Stimulated activated CD8-positive, alpha-beta memory T cell treated with anti-CD3 and anti-CD28 coated beads, Interleukin-12 subunit alpha, Interleukin-12 subunit beta, amount 100 ng/mL, for 4 hours (primary cell): ENCODE data around the gene PHF2.
A peak's percentile ranks its signal among the peaks of the same experiment; 100 is the strongest.

Experiments
- DNase-seq: peaks from one replicate; pipeline ENCODE4 v3.0.0-alpha.2; 2020; ENCODE audit warnings: low read depth

Gene PHF2

DNA sequence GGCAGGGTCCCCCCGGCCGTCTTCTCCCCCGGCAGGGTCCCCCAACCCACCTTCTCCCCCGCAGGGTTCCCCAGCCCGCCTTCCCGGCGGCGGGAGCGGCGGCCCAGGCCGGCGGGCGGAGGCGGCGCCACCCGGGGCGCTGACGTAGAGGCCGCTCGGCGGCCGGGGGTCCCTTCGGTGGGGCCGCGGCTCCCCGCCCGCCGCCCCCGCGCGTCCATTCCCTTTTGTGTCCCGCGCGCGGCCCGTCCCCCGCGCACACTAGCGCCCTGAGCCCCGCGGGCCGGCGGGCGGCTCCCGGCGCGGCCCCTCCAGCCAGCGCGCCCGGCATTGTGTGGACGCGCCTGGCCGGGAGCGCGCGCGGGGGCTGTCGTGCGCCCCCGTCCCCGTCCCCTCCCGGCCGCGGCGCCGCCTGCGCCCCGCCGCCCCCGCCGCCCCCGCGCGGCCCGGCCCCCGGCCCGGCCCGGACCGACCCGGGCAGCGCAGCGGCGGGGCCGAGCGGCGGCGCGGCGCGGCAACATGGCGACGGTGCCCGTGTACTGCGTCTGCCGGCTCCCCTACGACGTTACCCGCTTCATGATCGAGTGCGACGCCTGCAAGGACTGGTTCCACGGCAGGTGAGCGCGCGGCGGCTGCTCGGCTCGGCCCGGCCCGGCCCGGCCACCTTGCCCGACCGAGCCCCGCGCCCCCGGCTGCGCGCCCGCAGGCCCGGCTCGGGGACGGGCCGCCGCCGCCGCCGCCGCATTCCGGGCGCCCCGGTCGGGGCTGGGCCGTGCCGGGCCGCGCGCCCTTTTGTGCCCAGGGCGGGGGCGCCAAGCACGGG, at the start of gene PHF2:
Gene PHF2 (plus strand): TSS at position 327 of the 820 bp plus-strand sequence. CDS start 190 bp downstream, at position 517.
- peak; percentile 25 for DNase-seq

DNA sequence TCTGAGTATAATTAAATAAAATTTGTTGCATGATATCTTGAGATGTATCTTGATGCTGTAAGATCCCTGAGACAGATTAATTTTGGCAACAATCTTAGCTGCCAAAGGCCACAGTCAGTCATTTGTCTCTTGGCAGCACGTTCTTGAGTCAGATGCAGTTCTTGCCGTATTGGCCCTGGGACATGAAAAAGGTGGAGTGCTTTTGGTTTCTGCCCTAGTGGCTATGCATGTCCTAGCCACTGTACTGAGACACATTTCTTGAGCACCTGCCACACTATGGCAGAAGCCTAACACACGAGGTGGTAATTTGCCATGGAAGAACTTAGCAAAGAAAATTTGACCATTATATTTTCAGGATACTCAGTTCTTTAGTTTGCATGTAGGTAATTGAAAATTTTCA, 45.0 kb upstream of the PHF2 start:
- DNase-seq, result no peak

DNA sequence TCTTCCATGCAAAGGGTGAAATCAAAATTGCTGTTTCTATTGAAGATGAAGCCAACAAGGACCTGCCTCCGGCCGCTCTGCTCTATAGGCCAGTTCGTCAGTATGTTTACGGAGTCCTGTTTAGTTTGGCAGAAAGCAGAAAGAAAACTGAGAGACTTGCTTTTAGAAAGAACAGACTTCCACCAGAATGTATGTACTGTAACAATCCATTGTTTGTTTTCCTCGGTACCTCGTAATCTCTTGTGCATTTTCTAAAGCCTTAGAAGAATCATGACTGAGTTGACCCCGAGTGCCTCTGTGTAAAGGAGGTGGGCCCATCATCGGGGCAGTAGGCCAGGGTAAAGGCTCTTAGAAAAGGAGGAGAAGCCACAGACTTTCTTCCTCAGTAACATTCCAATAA, 44.2 kb upstream of the PHF2 start:
- DNase-seq, result no peak

DNA sequence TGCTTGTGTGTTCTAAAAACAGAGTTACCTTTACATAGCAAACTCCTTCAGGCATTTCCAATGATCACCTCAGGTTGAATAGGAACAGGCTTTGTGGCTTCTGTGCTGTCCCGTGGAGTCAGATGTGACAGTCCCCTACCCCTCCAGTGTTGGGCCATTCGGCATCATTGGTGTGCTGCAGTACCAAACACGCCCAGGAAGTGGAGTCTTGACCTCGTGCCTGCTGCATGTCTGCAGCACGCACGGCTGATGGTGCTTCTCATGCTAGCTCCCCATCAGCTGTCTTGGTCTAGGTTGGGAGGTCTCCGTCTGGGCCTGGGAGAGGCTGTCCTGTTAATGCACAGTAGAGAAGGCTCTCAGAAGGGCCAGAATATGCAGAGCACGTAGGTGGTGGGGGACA, 42.5 kb upstream of the PHF2 start:
- DNase-seq, result no peak

DNA sequence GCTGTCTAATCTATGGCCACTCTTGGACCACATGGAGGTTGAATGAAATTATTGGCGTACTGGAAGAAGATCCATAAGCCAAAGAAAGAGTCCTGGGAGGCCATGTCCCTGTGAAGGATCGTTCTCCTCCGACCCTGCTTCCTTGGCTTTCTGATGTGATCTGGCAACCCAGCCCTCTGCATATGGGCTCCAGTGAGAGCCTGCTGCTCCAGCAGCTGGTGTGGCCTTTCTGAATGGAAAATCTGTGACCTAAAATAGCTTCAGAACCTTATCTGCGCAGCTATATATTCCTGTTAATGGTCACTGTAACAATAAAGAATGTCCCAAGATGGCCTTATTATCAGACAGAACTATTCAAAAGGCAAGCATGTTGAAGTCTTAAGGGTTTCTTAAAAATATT, 40.2 kb upstream of the PHF2 start:
- DNase-seq, result no peak

DNA sequence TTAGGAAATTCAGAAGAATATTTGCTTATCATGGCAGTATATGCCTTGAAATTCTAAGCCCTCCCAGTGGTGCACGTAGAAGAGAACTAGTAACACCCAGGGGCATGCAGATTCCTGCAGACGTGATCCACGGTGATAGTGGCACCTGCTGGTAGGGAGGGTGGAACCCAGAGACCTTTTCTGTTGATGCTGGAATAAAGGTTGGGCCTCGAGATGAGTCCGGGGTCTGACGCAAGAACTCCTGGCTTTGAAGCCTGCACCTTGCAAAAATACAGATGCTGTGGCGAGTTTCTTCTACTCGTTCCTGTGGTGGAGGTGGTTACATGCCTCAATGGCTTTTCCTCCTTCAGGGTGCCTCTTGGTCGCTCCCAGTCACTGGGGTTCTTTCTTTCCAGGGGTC, 39.5 kb upstream of the PHF2 start:
- no peak for DNase-seq

DNA sequence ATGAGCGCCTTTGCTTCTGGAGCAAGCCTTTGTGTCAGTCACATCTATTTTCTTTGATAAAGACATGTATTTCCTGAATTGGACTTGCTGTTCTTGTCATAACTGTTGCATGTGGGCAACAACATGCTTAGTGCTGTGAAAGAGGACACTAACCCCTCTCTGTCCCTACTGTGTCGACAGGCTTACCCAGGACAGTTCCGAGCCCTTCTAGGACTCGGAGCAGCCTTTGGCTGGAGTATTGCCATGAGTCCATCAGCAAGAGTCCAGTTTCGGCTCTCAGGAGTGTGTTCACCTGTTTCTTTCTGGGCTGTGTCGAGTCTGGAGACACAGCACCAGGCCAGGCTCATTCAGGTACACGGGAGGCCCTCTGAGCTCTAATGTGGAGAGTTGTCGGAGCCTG, 36.1 kb upstream of the PHF2 start:
- no peak for DNase-seq

DNA sequence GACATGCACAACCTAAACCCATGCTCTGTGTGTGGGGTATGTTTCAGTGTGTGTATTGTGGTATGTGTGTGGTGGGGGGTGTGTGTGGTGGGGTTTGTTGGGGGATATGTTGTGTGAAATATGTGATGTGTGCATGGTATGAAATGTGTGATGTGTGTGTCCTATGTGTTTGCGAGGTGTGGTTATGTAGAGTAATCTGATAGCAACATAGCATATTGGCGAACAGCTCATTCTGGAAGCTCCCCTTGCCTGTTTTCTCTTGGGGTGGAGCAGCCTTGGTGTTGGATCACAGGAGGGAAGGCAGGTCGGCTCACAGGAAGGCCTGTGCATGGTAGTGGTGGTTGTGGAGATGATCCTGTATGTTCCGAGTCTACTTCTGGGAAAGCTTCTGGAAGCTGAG, 35.4 kb upstream of the PHF2 start:
- DNase-seq, result no peak

DNA sequence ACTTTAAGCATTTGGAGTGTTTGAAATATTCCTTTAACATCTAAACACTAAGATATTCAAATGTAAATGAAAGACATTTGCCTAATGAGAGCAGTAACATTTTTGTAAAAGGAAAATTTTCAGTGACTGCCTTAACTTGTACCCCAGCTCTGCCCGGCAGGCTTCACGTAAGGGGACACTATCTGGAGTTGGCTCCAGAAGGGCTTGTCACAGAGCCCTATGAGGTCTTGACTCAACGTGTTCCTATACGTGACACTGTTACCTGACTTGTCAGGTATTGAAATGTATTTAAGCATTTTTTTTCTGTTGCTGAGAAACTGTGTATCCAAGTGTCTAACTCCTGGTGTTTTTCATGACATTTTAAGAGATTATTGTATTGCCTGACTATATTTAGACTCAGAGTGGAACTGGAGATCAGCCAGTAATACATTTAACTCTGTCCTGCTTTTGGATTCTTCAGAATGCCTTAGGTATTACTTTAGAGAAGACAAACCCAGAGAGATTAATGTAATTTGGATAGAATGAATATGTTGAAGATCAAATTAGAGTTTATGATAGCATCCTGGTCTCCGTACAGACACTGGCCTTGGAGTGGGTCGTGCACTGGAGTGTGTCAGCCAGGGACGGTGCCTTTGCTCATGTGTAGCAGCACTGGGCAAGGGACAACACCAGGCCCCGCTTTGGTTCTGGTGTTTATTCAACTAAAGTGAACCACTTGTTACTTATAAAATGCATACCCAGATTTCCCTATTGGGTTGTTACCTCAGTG, 34.6 kb upstream of the PHF2 start:
- DNase-seq, result no peak

DNA sequence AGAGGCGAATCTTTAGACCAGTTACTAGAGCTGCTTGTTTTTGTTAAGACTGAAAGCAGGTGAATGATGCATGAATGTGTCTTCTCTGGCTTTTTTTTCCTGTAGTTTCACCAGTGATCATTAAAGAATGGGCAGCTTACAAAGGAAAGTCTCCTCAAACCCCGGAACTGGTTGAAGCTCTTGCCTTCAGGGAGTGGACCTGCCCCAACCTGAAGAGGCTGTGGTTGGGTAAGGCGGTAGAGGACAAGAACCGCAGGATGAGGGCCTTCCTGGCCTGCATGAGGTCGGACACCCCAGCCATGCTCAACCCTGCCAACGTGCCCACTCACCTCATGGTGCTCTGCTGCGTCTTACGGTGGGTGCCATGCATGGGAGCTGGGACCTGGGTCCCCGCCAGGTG, 33.3 kb upstream of the PHF2 start:
- no peak for DNase-seq

DNA sequence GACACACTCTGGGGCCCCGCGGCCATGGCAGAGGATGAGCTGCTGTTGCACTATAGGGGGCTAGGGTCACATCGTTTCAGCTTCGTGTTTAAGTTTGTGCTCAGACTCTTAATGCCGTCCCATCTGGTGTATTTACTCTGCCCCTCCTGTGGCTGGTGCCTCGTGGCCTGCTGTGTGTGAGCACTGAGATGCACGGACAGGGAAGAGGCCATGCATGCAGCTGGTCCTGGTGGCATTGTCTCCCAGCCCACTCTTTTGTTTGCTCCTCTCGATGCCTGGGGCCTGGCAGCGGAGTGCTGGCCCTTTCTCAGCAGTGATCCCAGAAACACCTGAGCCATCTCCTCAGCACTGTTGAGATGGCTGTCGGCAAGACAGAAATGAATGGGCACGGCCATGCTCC, 30.0 kb upstream of the PHF2 start:
- no peak for DNase-seq

DNA sequence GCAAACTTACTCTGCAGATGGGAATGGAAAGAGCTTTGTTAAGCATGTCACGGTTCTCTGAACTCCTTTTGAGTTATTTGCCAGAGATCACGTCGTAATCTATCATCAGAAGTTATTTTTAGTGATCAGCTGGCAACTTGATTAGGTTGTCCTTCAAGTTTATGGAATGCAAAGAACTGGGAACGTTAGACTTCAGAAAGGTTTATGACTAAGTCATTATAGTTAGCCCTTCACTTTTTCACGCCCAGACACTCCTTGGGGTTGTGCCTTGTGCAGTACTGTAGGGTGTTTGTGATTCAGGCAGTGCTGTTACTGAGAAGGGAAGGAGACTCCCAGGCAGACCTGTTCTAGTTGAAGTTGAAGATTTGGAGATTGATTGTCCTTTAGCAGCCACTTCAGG, 26.8 kb upstream of the PHF2 start:
- no peak for DNase-seq

DNA sequence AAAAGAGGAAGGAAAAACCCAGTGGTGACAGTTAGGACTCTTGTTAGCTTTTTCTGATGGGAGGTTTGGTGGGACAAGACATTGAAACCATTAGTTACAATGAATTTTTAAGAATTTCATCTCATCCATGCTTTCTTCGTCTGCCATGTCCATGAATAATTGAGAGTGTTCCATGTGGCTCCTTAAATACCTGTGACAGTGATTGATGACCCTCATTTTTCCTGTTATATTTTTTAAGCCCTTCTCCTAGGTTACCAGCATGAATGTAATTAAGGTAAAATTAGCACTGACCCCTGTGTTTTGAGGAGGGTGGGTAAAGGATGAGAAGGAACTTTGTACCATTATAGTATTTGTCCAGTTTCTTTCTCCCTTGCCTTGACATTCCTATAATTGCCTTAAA, 23.5 kb upstream of the PHF2 start:
- no peak for DNase-seq

DNA sequence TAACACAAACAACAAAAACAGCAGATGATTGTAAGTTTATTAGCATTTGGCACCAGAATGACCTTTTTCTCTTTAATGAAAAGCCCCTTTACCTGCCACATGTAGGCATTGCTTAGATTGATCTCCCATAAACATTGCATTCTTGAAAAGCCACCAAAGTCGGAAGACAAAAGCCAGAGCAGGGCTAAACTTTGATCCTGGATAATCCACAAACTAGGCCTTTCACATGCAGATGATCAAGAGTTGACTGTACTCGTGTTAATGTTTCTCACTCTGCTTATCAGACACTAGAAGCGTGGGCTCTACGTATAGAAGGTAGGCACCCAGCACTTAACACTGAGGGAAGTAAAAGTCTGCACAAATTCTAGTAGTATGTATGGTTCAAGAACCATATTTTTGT, 21.0 kb upstream of the PHF2 start:
- no peak for DNase-seq

DNA sequence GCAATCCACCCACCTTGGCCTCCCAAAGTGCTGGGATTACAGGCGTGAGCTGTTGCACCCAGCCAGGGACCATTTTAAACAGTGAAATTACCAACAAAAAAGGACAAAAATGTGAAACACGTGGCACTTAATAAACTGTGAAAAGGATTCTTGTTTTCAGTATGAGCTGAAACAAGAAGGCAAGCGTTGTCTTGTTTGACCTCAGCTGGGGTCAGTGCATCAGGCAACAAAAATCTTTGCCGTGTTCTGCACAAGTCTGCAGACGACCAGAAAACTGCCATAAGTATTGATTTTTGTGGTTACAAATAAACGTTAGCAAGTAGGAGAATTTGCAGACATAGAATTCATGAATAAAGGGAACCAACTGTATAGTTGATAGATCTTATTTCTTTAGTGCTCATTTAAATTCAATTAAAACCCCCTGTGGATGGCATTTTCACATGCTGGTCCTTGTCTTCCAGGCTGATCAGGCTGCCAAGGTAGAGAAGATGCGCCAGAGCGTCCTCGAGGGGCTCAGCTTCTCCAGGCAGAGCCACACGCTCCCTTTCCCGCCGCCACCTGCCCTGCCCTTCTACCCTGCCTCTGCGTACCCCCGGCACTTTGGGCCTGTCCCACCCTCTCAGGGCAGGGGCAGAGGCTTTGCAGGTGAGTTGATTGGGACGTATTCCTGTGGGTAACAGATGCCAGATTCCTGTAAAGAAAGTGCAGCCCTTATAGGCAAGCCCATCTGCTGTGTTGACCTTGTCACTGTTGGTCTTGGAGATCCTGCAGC, 18.8 kb upstream of the PHF2 start:
- no peak for DNase-seq

DNA sequence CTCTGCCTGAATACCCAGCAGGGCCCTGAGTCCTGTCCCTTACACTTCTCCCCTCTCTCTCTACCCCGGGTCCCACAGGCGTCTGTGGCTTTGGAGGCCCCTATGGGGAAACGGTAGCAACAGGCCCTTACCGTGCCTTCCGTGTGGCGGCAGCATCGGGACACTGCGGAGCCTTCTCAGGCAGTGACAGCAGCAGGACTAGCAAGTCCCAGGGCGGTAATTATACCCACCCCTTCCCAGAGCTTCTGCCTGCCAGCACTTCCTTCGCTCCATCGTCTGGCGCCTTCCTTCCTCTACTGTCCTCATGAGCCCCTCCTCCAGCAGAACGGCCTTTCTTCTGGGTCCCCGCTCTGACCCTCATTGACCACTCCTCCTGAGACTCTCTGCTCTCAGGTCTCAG, 17.9 kb upstream of the PHF2 start:
- DNase-seq, result no peak

DNA sequence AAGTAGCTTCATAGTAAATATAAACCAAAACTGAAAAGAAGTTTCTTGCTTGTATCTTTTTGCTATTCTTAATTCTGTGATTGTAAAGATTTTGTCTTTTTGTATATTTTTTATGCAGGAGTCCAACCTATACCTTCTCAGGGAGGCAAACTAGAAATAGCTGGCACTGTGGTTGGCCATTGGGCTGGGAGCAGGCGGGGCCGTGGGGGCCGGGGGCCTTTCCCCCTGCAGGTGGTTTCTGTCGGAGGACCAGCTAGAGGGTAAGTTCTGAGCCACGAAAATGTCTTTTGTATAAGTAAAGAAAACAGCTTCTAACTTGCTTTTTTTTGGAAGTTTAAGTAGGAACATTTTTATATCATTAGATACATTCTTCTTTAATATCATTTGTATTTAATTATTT, 15.4 kb upstream of the PHF2 start:
- no peak for DNase-seq

DNA sequence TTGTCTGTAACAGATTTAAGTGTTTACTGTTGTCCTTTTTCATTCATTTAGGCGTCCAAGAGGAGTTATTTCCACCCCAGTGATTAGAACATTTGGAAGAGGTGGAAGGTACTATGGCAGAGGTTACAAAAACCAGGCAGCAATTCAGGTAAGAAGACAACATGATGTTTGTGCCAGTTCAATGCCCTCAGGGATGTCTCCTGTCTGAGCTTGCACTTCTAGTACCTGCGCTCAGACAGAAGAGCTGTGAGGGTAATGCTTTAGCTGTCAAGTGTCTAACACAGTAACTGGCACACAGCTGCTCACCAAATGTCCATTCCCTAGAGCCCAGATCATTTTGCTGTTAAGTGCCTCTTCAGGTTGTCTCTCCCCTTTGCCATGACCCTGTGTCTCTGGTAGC, 14.2 kb upstream of the PHF2 start:
- DNase-seq, result no peak

DNA sequence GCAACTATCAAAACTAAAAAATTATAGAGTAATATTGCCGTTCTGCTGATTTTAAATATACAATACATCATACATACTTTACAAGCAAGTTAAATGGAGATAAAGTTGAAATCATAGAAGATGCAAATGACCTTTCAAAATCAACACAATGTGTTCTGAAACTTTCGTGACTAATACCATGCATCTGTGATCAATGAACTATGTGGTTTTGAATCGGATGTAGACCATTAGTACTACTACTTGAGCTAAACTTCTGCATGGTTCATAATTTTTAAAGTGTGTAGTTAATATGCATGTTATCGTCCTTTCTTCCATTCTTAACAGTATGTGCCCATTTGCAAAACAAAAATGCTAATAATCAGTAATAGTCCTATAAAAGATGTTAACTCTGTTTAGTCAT, 11.3 kb upstream of the PHF2 start:
- no peak for DNase-seq

DNA sequence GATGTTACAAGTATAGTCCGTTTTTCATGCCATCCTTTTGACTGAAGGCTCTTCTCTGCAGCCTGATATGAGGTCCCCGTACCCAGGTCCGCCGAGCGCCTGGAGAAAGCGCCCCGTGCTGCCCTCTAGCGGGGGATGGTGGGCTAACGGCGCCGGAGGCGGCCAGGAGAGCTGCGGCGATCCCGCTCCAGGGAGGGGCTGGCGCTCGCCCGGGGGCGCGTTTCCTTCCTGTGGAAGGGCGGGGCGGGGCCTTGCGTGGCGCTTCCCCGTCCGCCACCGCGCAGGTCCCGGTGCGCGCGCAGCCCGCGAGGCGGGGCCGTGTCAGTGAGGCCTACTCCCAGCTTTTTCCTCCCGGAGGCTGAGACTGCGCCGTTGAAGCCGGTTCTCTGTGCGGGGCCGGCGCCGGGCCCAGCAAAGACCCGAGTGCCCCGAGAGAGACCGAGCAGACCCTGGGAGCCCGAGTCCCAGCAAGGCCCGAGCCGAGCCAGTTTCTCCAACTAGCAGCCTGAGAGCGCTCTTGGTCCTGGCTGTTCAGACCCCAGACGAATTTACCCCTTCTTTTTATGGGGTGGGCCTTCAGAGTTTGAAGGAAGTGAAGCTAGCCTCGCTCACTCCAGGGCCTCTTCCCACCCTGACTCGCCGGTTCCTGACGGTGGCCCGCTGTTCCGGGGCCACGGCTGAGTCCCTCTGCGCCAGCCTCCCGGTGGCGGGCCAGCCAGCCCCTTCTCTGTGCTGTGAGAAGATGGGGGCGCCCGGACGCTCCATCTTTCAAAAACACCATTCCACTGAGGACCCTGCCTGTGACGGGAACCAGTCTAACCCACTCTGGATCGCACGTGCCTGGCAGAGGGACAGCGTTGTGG, 9.7 kb upstream of the PHF2 start:
- peak; percentile 99 for DNase-seq

DNA sequence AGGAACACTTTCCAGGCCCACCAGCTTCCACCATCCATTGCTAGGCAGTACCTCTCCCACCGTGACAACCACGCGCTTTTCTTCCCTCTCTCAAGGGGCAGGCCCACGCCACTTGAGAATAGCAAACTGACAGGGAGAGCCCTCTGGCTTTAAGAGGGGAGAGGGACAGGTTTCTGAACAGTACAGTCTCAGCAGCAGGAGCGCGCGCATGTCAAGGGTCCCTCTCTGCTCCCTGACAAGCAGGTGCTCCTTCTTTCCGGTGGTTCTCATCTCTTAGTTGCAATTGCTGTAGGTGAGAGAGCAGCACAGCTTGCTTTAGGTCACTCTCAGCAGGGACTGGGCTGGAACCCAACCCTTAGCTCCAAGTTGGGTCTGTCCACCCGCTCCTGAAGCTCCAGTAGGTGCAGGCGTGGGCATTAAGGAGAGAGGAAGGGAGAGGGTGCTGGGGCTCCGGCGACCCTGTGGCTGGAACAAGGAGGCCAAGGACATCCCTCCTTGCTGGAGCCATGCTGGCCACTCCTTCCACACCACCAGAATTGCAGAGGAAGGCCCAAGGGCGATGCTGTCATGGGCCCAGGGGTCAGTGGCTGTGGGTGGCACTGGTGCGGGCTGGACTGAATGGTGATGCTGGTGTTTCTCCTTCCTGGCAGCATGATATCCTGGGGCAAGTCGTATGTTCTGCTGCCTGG, 9.0 kb upstream of the PHF2 start:
- no peak for DNase-seq
